HCT116 (cell line): ENCODE data around the gene SEMA5A. TPM values are rescaled to one million over a fixed set of nuclear protein-coding genes. Genes with fewer than 3 reads are reported as not detected.

Experiments
- ATAC-seq: fragments of 200-7000 bp; cut with Tn5 transposase; 2 replicates; pipeline ENCODE4 v1.9.1; 2020; ENCODE audit warnings: mild to moderate bottlenecking, moderate library complexity
- BruUV-seq: library from RNA; stranded (reverse); fragments of 400-500 nt; replicated peaks from 2 replicates; lab custom pipeline; 2021; lab: Mats Ljungman, UMichigan
- CTCF ChIA-PET: fragments of 300-600 bp; sonication (Branson Sonifier 250); formaldehyde crosslinking; loops from one replicate; lab custom pipeline; 2021; ENCODE audit warnings: antibody characterized with exemption; lab: Charles Lee
- POLR2A ChIA-PET: fragments of 300-600, 350-600 bp; sonication (Branson Sonifier 250); formaldehyde crosslinking; loops from one replicate; lab custom pipeline; 2021; ENCODE audit warnings: antibody characterized with exemption; lab: Charles Lee
- RAD21 ChIA-PET, 2 experiments: fragments of 300-600 bp; sonication (Branson Sonifier 250); formaldehyde crosslinking; loops; one replicate each; lab custom pipeline; 2023; ENCODE audit warnings: low total read pairs in 2 of 2; ENCODE audit not compliant: uncharacterized antibody in 2 of 2, unreplicated experiment in 2 of 2, low non-redundant PET in 1 of 2; lab: Charles Lee
- DNase-seq: peaks from one replicate; pipeline ENCODE4 v3.0.0-alpha.2; 2010; ENCODE audit warnings: low read depth, low spot score
- H2AFZ ChIP-seq: fragments of 200-600 bp; shearing (Covaris generic), sonication (generic); 2 replicates; pipeline ENCODE4 v1.6.1; 2017; ENCODE audit warnings: low read depth, mixed run types, mixed read lengths, antibody characterized with exemption, low read length; ENCODE audit not compliant: poor library complexity, severe bottlenecking
- H3K27ac ChIP-seq: 2 replicates; pipeline ENCODE4 v1.5.1; 2012; ENCODE audit warnings: low read depth, low read length
- H3K27me3 ChIP-seq: fragments of 200-600 bp; sonication (generic); 2 replicates; pipeline ENCODE4 v1.6.1; 2016; ENCODE audit warnings: mixed run types, low read length, mixed read lengths; ENCODE audit not compliant: insufficient read depth
- H3K36me3 ChIP-seq, 2 experiments: fragments of 200-500 bp in 1 of 2; fragments of 200-600 bp in 1 of 2; sonication (Bioruptor generic) in 1 of 2; sonication (generic) in 1 of 2; 2 replicates each; pipeline versions ENCODE4 v1.5.1 to v1.6.1; 2014 to 2016; ENCODE audit warnings: low read length in 2 of 2, inconsistent platforms in 1 of 2, mixed read lengths in 1 of 2, mixed run types in 1 of 2; ENCODE audit not compliant: insufficient read depth in 2 of 2, control insufficient read depth in 1 of 2
- H3K4me1 ChIP-seq, 2 experiments: fragments of 200-600 bp in 1 of 2; sonication (generic) in 1 of 2; 2 replicates each; pipeline versions ENCODE4 v1.5.1 to v1.6.1; 2012 to 2017; ENCODE audit warnings: low read length in 2 of 2, inconsistent platforms in 1 of 2, mild to moderate bottlenecking in 1 of 2, mixed read lengths in 1 of 2, mixed run types in 1 of 2, moderate library complexity in 1 of 2; ENCODE audit not compliant: insufficient read depth in 2 of 2, control insufficient read depth in 1 of 2
- H3K4me2 ChIP-seq: fragments of 200-600 bp; sonication (generic); 2 replicates; pipeline ENCODE4 v1.6.1; 2017; ENCODE audit warnings: mixed run types, low read length, mixed read lengths
- H3K4me3 ChIP-seq, 2 experiments: fragments of 200-600 bp in 1 of 2; sonication (generic) in 1 of 2; replicated peaks in 1 of 2; 2 replicates each; pipeline ENCODE4 v1.5.1; 2011 to 2016; ENCODE audit warnings: low read length in 2 of 2, control low read depth in 1 of 2, low read depth in 1 of 2, mild to moderate bottlenecking in 1 of 2, mixed read lengths in 1 of 2, mixed run types in 1 of 2
- H3K79me2 ChIP-seq: fragments of 200-600 bp; sonication (generic); 2 replicates; pipeline ENCODE4 v1.6.1; 2017; ENCODE audit warnings: mild to moderate bottlenecking, mixed run types, low read length, moderate library complexity, mixed read lengths; ENCODE audit not compliant: insufficient read depth
- H3K9ac ChIP-seq: fragments of 200-600 bp; sonication (generic); 2 replicates; pipeline ENCODE4 v1.6.1; 2016; ENCODE audit warnings: low read length, mixed read lengths
- H3K9me2 ChIP-seq: fragments of 200-600 bp; sonication (generic), shearing (Covaris generic); 2 replicates; pipeline ENCODE4 v1.6.1; 2017; ENCODE audit warnings: mixed run types, mild to moderate bottlenecking, moderate library complexity; ENCODE audit not compliant: insufficient read depth
- H3K9me3 ChIP-seq, 2 experiments: fragments of 200-500 bp in 1 of 2; fragments of 200-600 bp in 1 of 2; sonication (Bioruptor generic) in 1 of 2; sonication (generic) in 1 of 2; 2 replicates each; pipeline ENCODE4 v1.6.1; 2014 to 2017; ENCODE audit warnings: low read length in 2 of 2, mixed read lengths in 2 of 2, inconsistent platforms in 1 of 2, low read depth in 1 of 2, mild to moderate bottlenecking in 1 of 2, mixed run types in 1 of 2, moderate library complexity in 1 of 2; ENCODE audit not compliant: control insufficient read depth in 1 of 2, insufficient read depth in 1 of 2
- H4K20me1 ChIP-seq: fragments of 200-600 bp; sonication (generic), shearing (Covaris generic); 2 replicates; pipeline ENCODE4 v1.6.1; 2017; ENCODE audit warnings: mixed run types, mild to moderate bottlenecking, moderate library complexity; ENCODE audit not compliant: insufficient read depth
- ATF3 ChIP-seq: IDR thresholded peaks from 2 replicates; pipeline ENCODE4 v1.6.1; 2012
- CBX3 ChIP-seq: IDR thresholded peaks from 2 replicates; pipeline ENCODE4 v1.6.1; 2012; ENCODE audit warnings: low read depth
- EGR1 ChIP-seq: IDR thresholded peaks from 2 replicates; pipeline ENCODE4 v1.6.1; 2012; ENCODE audit warnings: low read depth
- ELF1 ChIP-seq: IDR thresholded peaks from 2 replicates; pipeline ENCODE4 v1.6.1; 2012; ENCODE audit warnings: low read depth, borderline replicate concordance
- EZH2 ChIP-seq: fragments of 200-600 bp; sonication (generic); IDR thresholded peaks from 2 replicates; pipeline ENCODE4 v1.6.1; 2017; ENCODE audit warnings: antibody characterized with exemption, mixed run types
- EZH2phosphoT487 ChIP-seq: fragments of 200-600 bp; IDR thresholded peaks from 2 replicates; pipeline ENCODE4 v1.6.1; 2018; ENCODE audit warnings: antibody characterized with exemption, borderline replicate concordance
- FOSL1 ChIP-seq: IDR thresholded peaks from 2 replicates; pipeline ENCODE4 v1.6.1; 2012; ENCODE audit warnings: low read depth
- MAX ChIP-seq: IDR thresholded peaks from 2 replicates; pipeline ENCODE4 v1.6.1; 2012
- POLR2A ChIP-seq: IDR thresholded peaks from 2 replicates; pipeline ENCODE4 v1.7.0; 2011; ENCODE audit warnings: borderline replicate concordance; ENCODE audit not compliant: insufficient read depth, insufficient read length; ENCODE audit errors: extremely low read depth
- POLR2AphosphoS5 ChIP-seq: IDR thresholded peaks from 2 replicates; pipeline ENCODE4 v1.6.1; 2011; ENCODE audit warnings: mild to moderate bottlenecking, low read depth, low read length, moderate library complexity
- RAD21 ChIP-seq: IDR thresholded peaks from 2 replicates; pipeline ENCODE4 v1.6.1; 2012; ENCODE audit warnings: low read depth, mild to moderate bottlenecking
- REST ChIP-seq: IDR thresholded peaks from 2 replicates; pipeline ENCODE4 v1.6.1; 2012; ENCODE audit warnings: low read depth
- SIN3A ChIP-seq: IDR thresholded peaks from 2 replicates; pipeline ENCODE4 v1.6.1; 2012; ENCODE audit warnings: low read depth
- SRF ChIP-seq: IDR thresholded peaks from 2 replicates; pipeline ENCODE4 v1.6.1; 2012; ENCODE audit warnings: low read depth
- TCF7L2 ChIP-seq: IDR thresholded peaks from 2 replicates; pipeline ENCODE4 v1.7.0; 2011; ENCODE audit warnings: borderline replicate concordance, inconsistent platforms; ENCODE audit not compliant: insufficient read depth, insufficient read length; ENCODE audit errors: extremely low read depth
- YY1 ChIP-seq: IDR thresholded peaks from 2 replicates; pipeline ENCODE4 v1.6.1; 2011; ENCODE audit warnings: low read length, low read depth, moderate library complexity, mild to moderate bottlenecking; ENCODE audit not compliant: insufficient replicate concordance; ENCODE audit errors: extremely low read depth
- ZFX ChIP-seq: fragments of 450-650 bp; IDR thresholded peaks from 2 replicates; pipeline ENCODE4 v1.6.1; 2017
- intact Hi-C: fragments of 100-400 bp; cut with micrococcal nuclease; formaldehyde crosslinking; loops from 2 replicates; pipeline ENCODE4 v1.10.0; 2022
- total RNA-seq: library from RNA; stranded (reverse); gene quantifications from one replicate; pipeline ENCODE4 v1.2.1, GENCODE V29; 2021; ENCODE audit not compliant: unreplicated experiment

The SEMA5A gene
- total RNA-seq, 1 experiment from 2014 or later, result 0.02 TPM

- ChIA-PET CTCF (no interaction called here), POLR2A (no interaction called here), RAD21 (no interaction called here)
- ATAC-seq (no peak), DNase-seq (no peak)
- Histone ChIP-seq H3K27me3 (no peaks in the 10 kb centered on the region), H4K20me1 (no peaks in the 10 kb centered on the region), H3K4me3 (no peak overlapping the region), H3K36me3 (no peaks in the 10 kb centered on the region), H3K9me2 (no peaks in the 10 kb centered on the region), H3K9me3 (peaks cover 9 to 22% of the 10 kb centered on the region in 2 experiments; a peak in 2 of 4 replicates), H2AFZ (no peak overlapping the region), H3K79me2 (no peaks in the 10 kb centered on the region), H3K4me1 (no peaks in the 10 kb centered on the region), H3K9ac (no peak overlapping the region), H3K27ac (no peak overlapping the region), H3K4me2 (no peak overlapping the region)
- BruUV-seq, result no TSS peak
- no peak for TF ChIP-seq RAD21
- no peak for TF ChIP-seq MAX
- TF ChIP-seq ZFX, result no peak
- TF ChIP-seq ELF1, result no peak
- TF ChIP-seq EGR1, result no peak
- no peak for TF ChIP-seq POLR2AphosphoS5
- TF ChIP-seq YY1, result no peak
- TF ChIP-seq ATF3, result no peak
- TF ChIP-seq EZH2, result no peak
- TF ChIP-seq CBX3, result no peak
- no peak for TF ChIP-seq SIN3A
- no peak for TF ChIP-seq POLR2A
- no peak for TF ChIP-seq EZH2phosphoT487
- intact Hi-C loops, result no loop called here
Observed at GRCh38 chr5:9381464-9381863, 164.4 kb downstream of the SEMA5A start.

- H3K79me2 ChIP-seq, result no peaks in the 10 kb centered on the region
- no peaks in the 10 kb centered on the region for H3K9me2 ChIP-seq
- H3K4me2 ChIP-seq, result no peak overlapping the region
- no peak for DNase-seq
- CTCF ChIA-PET, result no interaction called here
- H3K4me1 ChIP-seq, result no peaks in the 10 kb centered on the region
- H3K27ac ChIP-seq, result no peak overlapping the region
- ATAC-seq, result no peak
- POLR2A ChIA-PET, result no interaction called here
- peaks cover 11 to 22% of the 10 kb centered on the region in 2 experiments; a peak in 2 of 4 replicates for H3K9me3 ChIP-seq
- H3K36me3 ChIP-seq, result no peaks in the 10 kb centered on the region
- intact Hi-C loops, result no loop called here
- H3K9ac ChIP-seq, result no peak overlapping the region
- H2AFZ ChIP-seq, result no peak overlapping the region
- H3K27me3 ChIP-seq, result no peaks in the 10 kb centered on the region
- no peak overlapping the region for H3K4me3 ChIP-seq
- BruUV-seq, result no TSS peak
- RAD21 ChIA-PET, result no interaction called here
- no peaks in the 10 kb centered on the region for H4K20me1 ChIP-seq
- TF ChIP-seq ELF1, result no peak
- TF ChIP-seq SIN3A, result no peak
- no peak for TF ChIP-seq FOSL1
- TF ChIP-seq REST, result no peak
- TF ChIP-seq TCF7L2, result no peak
- no peak for TF ChIP-seq SRF
- no peak for TF ChIP-seq RAD21
Observed at GRCh38 chr5:9380109-9380508, 165.8 kb downstream of the SEMA5A start.
